HG03135 (cell line): ENCODE results near the gene CAVIN2.

Source experiments
- ATAC-seq: cut with Tn5 transposase; IDR thresholded peaks from one replicate; pipeline ENCODE4 v1.9.1; 2021; ENCODE audit warnings: mild to moderate bottlenecking, moderate library complexity; ENCODE audit not compliant: unreplicated experiment

CAVIN2 gene, protein sequence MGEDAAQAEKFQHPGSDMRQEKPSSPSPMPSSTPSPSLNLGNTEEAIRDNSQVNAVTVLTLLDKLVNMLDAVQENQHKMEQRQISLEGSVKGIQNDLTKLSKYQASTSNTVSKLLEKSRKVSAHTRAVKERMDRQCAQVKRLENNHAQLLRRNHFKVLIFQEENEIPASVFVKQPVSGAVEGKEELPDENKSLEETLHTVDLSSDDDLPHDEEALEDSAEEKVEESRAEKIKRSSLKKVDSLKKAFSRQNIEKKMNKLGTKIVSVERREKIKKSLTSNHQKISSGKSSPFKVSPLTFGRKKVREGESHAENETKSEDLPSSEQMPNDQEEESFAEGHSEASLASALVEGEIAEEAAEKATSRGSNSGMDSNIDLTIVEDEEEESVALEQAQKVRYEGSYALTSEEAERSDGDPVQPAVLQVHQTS

DNA sequence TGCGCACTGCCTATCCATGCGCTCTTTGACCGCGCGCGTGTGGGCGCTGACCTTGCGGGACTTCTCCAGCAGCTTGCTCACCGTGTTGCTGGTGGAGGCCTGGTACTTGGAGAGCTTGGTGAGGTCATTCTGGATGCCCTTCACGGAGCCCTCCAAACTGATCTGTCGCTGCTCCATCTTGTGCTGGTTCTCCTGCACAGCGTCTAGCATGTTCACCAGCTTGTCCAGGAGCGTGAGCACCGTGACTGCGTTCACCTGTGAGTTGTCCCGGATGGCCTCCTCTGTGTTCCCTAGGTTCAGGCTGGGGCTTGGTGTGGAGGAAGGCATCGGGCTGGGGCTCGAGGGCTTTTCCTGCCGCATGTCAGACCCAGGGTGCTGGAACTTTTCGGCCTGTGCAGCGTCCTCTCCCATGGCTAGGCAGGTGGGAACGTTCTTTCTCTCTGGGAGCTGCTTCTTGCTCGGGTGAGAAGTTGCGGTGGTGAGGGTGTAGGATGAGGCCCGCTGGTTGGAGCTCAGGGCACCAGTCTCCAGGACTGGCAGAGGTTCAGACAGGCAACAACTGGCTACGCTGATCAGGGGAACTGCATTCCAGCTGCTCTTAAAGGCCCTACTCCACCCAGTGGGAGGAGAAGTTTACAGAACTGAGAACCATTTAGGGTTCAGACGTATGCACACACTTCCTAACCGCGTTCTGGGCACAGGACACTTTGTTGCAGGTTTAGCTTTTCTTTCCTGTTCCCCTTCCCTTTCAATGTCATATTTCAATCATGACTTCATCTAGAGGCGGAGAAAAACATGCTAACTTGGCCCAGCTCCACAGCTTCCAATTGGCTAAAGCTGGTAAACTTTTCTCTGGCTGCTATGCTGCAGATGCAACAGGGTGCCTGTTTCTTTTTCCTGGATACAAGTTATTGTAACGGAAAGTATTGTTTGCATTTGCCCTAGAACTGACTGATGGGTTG is at the start of gene CAVIN2:
CAVIN2 (minus strand) TSS at position 574 of the 962 bp plus-strand sequence; CDS start at position 411, 163 bp downstream.
- no peak for ATAC-seq

DNA sequence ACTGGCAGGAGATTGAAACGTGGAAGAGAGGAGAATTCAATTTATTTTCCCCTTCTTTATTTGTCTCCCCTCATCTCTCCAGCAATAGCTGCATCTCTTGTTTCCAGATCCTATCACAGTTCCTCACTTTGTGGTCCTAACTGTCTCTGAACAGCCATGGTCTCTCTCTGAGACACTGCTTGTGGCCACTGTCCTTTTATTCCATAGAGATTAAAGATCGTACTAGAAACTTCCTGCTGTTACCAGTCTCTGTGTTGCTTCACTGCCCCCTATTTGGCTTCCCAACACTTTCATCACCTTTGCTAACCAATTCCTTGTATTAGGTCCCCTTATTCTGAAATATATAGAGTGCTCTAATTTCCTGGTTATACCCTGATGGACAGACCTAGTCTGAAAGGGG is 48.9 kb upstream of the CAVIN2 start:
- ATAC-seq, result no peak

DNA sequence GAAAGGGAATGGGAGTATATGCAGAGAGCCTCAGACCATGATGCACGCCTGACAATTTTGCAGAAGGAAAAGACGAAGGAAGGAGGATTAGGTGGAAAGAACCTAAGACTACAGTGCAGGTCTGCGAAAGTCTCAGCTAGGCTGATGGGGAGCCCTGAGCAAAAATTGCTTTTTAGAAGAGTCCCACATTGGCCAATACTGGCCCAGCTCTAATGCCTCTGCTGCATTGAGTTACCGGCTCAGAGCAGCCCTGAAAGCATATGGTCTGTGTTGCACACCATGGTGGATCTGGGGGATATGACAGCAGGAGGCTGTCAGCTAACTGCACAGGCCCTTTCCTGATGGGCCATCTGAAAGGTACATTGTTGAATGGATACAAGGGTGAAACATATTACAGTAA is 48.3 kb upstream of the CAVIN2 start:
- ATAC-seq, result no peak

DNA sequence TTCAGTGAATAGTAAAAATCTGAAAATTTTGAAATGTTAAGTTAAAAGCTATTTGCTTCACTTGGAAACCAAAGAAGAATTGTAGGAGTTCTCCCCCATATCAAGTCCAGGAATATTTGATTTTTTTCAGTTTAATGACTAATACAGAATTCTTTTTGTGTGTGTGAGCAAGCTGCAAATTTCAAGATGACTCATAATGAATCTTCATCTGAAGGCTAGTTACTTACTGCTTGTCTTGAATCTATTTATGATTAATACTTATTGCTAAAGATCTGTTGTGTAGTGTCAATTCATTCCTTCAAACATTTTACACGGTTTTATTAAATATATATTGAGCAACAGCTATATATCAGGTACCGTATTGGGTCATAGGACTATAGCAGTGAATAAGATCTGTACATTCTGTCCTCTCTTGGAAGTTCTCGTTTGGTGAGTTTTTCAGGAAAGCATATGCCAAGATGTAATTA is 47.8 kb upstream of the CAVIN2 start:
- no peak for ATAC-seq

DNA sequence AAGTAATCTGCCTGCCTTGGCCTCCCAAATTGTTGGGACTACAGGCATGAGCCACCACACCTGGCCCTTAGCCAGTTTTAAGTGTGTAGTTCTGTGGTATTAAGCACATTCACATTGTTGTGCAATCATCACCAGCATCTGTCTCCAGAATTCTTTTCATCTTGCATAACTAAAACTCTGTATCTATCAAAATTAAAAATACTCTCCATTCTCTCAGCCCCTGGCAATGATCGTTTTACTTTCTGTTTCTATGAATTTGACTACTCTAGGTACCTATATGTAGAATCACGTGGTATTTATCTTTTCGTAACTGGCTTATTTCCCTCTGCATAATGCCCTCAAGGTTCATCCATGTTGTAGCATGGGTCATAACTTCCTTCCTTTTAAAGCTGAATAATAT is 45.5 kb upstream of the CAVIN2 start:
- no peak for ATAC-seq

DNA sequence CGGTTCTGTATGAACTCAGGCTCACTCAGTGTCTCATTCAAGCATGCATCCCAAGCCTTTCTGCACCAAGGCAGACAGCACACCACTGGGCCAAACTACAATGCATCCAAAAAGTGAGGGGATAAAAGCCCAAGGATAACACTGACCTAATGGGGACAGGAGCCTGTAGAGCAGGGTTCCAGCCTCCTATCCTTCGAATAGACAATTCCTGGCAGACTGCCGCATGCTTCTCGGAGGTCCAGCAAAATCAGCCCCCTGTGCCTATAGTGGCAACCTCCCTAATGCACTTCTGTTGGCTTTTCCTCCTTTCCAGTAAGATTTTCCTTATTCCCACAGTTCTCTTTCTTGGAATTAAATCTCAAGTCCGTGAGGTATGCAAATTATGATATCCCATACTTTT is 44.8 kb upstream of the CAVIN2 start:
- ATAC-seq, result no peak

DNA sequence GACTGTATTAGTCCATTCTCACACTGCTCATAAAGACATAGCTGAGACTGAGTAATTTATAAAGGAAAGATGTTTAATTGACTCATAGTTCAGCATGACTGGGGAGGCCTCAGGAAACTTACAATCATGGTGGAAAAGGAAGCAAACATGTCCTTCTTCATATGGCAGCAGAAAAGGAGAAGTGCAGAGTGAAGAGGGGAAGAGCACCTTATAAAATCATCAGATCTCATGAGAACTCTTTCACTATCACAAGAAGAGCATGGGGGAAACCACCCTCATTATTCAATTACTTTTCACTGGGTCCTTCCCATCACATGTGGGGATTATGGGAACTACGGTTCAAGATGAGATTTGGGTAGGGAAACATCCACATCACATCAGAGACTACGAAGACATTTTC is 43.0 kb upstream of the CAVIN2 start:
- no peak for ATAC-seq

DNA sequence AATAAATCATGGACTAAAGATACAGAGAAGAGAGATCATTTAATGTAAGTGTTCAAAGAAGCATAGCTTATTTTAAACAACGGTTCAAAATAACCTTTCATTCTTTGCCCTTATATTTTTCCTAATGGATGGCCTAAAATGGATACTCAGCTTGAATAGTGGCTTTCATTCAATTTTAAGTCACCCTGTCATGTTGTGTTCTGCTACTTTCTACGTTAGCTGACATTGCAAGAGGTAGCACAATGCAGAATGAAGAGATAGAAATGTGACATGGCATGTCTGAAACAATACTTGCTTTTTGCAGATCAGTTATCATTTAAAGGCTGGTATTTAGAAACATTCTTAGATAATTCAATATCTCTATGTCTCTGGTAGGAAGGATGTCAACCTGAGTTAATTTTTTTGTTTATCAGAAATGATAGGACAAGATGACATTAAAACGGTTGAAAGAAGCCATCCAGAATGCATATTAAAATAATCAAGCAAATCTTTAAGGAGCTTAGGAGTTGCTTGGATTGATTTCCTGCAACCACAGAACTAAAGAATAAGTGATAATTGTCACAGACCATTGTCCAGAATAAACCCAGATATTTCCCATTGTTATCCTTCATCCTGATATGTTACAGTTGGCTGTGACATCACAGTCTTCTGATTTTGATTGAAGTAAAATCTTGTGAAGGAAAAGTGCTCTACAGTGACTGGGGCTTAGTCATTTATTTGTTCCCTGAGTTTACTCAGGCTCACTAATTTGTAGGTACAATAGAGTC is 41.7 kb upstream of the CAVIN2 start:
- no peak for ATAC-seq

DNA sequence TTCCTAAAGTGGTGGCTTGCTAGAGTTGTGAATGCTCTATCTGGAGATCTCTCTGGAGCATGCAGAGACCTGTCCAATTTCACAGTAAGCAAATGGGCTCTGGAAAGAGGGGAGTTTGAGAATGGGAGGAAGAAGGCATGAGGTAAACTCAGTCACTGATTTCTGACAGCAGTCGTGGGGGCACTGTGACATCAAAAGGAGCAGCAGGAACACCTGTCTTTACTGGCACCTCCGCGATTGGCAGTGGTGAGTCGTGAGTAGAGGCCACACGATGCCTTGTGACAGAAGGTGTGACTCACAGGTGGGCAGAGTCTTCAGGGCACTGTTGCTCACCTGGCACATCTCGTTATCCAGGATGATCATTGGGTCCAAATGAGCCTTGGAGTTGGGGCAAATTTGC is 38.8 kb upstream of the CAVIN2 start:
- no peak for ATAC-seq

DNA sequence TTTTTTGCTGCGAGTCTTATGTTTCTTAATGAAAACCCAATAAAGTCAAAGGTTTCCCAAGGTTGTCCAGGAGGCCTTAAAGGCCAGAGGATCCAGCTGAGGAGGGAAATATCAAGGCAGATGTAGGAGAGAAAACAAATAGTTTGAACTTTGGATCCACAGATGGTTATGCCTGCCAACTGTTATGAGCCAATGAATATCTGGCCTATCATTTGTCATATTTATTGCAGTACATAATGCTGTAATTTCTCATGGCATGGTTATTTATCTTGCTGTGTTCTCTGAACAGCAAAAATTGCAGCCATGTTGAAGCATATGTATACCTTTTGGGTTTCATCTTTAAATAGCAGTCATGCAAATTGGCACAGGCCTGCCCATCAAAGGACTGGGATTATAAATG is 38.2 kb upstream of the CAVIN2 start:
- ATAC-seq, result no peak

DNA sequence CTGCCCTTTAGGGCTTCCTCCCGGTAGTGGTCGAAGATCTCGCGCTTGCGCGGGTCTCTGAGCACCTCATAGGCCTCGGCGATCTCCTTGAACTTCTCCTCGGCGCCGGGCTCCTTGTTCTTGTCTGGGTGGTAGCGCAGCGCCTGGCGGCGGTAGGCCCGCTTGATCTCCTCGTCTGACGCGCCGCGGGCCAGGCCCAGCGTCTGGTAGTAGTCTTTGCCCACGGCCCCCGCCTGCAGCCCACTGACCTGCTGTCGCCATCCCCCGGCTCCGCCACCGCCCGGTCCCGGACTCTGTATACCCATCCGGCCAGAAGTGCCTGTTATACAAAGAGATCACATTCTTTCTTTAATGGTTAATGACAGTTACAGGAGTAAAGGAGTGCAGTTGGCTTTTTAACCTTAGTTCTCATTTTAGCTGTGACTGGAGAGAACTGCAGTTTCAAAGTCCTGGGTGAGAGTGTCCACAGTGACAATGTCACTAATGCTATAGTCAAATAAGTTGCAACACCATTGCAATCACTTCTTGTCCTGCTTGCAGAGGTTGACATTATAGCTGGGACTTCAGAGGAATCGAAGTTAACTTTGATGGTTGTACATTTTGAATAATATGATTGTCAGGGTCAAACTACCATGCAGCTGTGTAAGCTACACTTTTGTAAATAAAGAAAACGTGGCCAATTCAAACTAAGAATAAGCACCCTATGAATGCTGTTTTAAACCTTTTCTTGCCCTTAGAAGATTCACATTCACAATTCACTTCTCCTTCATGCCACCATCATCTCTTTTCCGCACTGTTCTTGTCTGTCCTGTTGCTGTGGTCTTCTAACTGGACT is 35.3 kb upstream of the CAVIN2 start:
- no peak for ATAC-seq

DNA sequence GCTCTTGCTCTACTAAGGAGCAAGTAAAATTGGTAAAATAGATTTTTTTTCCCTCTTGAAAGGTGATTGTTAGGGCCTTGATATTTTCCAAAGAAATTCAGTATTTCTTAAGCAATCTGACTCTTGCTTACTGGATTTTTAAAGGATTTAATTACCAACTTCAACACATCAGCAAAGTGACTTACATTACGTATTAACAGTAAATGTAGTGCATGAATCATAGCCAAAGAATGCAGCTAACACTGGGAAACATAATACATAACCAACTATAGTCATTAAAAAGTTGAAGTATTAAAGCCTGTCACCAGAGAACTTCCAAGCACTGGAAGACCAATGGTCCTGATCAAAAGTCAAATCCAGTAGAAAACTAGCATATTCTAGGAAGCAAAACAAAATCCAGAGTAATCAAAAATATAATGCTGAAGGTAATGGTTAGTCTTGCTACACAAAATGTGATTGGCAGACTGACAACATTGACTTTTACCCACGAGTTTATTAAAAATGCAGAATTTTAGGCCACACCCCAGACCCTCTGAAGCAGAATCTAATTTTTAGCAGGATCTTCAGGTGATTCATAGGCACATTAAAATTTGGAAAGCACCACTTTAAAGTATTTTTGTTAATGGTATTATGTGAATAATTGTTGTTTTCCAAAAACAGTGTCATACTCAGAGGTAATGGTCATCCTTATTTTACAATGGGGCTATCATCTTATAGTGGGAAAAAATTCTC is 31.8 kb upstream of the CAVIN2 start:
- no peak for ATAC-seq

DNA sequence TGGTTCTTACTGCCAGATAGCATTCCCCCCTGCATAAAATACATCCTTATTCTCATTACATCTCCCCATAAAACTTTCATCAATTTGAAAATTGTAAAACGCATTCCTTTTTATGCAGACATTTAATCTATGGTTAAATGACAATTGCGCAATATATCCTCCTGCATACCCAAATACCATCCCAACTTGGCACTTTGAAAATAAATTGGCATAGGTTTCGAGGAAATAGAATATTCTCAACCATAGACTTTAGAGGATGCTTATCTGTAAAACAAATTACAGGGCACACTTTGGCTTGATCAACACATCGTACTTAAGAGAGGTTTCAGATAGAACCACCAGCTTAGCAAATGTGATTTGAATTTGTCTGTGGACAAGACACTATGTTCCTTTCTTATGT is 31.0 kb upstream of the CAVIN2 start:
- ATAC-seq, result no peak

DNA sequence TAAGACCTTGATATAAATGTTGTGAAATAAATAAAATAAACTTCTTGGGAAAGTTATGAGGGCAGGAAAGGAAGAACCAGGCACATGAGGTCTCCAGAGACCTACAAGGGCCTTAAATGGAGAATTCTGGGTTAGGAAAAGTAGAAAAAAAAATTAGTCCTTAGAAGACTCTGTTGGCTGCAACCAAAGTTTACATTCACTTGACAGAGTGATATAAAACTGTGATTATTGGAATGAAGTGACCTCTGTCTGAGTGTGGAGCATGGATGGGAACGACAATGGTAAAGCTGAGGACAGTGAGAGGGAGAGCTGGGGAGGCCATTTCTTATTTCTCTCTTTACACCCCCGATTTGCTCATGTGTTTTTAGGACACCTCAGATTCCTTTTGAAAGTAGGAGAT is 29.0 kb upstream of the CAVIN2 start:
- ATAC-seq, result no peak

DNA sequence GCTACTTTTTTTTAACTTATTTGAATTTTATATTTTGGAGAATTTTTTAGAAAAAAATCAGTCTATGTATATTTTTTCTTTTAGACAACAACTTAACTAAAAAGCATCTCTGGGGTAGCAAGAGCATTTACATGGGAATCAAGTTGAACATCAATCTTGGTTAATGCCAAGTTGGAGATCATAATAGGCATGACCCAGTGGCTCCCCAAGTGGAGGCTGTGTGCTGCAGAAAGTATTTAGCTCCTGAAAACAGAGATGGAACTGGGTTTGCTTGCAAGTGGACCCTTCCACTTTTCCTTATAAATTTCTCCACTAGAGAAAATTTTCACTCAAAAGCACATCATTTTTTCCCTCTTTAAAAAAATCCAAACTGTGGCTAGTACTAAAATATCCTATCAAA is 23.9 kb upstream of the CAVIN2 start:
- no peak for ATAC-seq

DNA sequence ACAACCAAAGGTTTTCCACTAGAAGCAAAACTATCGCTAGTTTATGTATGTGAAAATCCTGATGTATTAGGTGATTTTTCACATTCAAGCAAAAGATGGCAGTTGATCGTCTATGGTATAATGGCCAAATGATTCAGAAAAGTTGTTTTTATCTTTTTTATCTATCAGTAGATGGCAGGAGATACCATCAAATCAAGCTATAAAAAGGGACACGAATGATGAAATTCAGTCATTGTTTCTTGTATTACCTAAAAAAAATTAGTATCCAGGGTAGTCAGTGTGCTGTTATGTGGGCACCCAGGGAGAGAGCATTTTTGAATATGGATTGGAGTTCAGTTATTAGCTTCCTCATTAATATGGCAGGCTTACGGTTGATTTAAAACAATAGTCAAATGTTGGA is 22.9 kb upstream of the CAVIN2 start:
- ATAC-seq, result no peak

DNA sequence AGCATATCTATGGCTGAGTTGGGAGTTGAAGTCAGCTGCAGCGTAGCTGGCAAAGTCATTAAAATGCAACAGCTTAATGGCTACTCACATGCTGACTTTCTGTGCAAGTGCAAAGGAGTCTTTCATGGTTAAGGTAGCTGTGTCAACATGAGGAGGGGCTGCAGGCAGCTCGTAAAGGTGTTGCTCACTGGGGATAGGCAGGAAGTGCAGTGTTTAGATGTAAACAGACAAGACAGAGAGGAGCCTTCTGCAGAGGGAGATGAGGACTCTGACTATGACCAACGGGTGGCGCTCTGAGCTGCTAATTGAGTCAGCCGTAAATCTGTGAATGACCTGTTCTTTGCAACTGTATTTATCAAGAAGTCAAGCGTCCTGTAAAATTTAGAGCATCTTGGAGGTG is 22.3 kb upstream of the CAVIN2 start:
- no peak for ATAC-seq

DNA sequence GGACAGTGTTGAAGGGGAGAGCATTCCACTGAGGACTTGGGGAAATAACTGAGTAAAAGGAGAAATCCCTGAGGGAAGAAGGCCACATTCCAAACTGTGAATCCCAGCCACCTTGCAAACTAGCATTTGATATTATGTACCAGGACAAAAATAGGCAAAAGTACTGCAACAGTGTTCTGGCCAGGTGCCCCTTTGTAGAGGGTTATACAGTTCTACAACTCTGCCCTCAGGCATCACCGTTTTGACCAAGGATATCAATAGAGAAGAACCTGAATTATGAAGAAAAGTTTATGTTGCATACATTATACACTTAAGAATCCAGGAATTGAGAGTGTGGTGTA is 20.6 kb upstream of the CAVIN2 start:
- ATAC-seq, result no peak

DNA sequence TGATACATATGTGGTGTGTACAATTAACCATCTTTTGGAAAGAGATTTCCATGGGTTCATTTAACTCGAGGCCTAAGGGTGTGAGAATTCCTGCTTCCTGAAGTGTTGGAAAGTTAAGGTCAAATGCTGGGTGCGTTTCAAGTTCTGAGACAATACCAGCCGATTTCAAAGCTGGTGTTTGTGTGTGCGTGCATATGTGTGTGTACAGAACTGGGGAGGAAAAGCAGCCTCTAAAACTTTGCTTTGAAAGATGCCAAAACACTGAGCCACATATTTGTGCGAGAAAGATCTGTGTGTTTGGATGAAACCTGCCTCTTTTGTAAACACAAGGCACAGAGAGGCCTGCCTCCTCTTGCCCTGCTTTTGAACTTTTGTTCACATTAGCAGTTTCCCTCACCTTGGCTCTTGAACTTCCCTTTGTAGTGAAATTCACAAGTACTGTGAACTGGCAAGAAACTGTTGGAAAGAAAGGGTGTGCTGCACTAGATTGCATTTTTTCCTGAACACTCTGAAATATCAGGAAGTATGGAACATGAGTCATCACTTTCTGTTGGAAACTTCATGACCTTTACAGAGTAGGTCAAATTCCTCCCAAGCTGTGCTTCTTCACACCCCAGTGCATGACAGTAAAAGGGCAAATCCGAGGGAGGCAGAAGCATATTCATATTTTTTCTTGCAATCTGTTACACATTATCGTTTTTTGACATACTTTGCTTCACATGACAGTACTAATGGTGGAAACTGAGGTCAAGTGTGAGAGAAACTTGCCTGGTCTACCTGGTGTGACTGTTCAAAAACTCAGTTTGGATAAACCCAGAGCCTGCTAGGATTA is 20.0 kb upstream of the CAVIN2 start:
- ATAC-seq, result no peak
